Stimulated activated CD4-positive, alpha-beta T cell treated with anti-CD3 and anti-CD28 coated beads, Interleukin-1b, Interleukin-23, amount 100 ng/mL, for 24 hours (primary cell): ENCODE measurements around the gene INHBB.
A peak's percentile ranks its signal among the peaks of the same experiment; 100 is the strongest.

Experiments
- DNase-seq, 4 experiments: peaks; one replicate each; pipeline ENCODE4 v3.0.0-alpha.2; 2020; ENCODE audit warnings: low read depth in 4 of 4, low spot score in 1 of 4

Gene INHBB

GRCh38 chr2:120341977-120342376, 4.0 kb upstream of the INHBB start:
- no peak for DNase-seq

DNA sequence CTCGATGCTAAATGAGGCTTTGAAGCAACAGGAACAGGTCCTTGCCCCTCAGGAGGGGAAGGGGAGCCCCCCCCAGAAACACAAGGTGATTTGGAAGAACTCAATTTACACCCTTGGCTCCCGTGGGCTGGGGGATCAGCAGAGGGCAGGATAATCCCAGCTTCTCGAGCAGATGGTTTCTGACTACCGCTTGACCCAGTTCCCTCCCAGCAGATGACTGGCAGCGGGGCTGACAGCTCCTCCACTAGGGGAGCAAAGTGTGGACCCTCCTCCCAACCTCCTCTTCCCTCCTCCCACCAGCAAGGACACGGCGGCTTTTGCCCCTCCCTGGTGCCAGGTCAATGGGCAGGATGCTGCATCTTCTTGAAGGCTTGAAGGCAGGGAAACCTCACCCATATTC, 3.5 kb upstream of the INHBB start:
- DNase-seq, result no peak

GRCh38 chr2:120343100-120343432, 2.9 kb upstream of the INHBB start:
- DNase-seq, result no peak

GRCh38 chr2:120343433-120344105, 2.4 kb upstream of the INHBB start:
- DNase-seq, result peak; percentile 20 to 54 (median 40)

DNA sequence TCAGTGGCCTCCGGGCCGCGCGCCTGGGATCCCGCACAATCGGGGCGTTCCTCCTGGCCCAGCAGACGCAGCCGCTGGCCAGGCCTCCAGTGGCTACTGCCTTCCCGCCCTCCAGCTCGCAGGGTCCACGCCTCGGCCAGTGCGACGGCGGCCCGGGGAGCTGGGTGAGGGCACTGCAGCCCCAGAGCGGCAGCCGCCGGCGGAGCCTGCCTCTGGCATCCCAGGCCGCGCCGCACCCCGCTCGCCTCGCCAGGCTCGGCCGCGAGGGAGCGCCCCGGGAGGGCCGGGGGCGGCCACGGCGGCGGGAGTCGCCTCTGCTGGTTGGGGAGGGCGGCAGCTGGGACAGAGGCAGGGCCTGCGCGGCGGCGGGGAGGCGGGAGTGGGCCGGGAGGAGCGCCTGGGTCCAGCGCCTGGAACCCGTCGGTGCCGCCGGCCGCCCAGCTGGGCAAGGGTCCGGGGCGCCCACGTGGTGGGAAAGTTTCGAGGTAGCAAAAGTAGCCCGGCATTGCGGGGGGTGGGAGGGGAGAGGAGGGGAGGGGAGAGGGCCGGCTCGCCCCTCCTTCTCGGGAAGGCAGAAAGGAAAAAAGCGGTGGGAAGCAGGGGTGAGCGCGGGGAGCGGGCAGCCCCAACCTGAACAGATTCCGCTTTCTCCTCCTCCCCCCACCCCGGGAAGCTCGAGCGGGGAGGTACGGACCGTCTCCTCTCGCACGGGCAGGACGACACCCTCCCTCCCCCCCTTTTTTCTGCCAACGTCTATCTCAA, 1.5 kb upstream of the INHBB start:
- no peak for DNase-seq

- no peak for DNase-seq
These were observed 857 bp upstream of the INHBB start for GRCh38 chr2:120344976-120345581.

GRCh38 chr2:120345608-120346007, 328 bp upstream of the INHBB start:
- no peak for DNase-seq

- DNase-seq, result no peak
These were observed 877 bp downstream of the INHBB start for GRCh38 chr2:120346667-120347358.

- DNase-seq, result no peak
These were observed 1.6 kb downstream of the INHBB start for GRCh38 chr2:120347396-120348060.

- no peak for DNase-seq
These were observed 2.3 kb downstream of the INHBB start for GRCh38 chr2:120348134-120348736.

GRCh38 chr2:120348737-120349439, 3.0 kb downstream of the INHBB start:
- DNase-seq, result no peak

DNA sequence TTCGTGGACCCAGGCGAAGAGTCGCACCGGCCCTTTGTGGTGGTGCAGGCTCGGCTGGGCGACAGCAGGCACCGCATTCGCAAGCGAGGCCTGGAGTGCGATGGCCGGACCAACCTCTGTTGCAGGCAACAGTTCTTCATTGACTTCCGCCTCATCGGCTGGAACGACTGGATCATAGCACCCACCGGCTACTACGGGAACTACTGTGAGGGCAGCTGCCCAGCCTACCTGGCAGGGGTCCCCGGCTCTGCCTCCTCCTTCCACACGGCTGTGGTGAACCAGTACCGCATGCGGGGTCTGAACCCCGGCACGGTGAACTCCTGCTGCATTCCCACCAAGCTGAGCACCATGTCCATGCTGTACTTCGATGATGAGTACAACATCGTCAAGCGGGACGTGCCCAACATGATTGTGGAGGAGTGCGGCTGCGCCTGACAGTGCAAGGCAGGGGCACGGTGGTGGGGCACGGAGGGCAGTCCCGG, 3.5 kb downstream of the INHBB start:
- DNase-seq, result no peak

DNA sequence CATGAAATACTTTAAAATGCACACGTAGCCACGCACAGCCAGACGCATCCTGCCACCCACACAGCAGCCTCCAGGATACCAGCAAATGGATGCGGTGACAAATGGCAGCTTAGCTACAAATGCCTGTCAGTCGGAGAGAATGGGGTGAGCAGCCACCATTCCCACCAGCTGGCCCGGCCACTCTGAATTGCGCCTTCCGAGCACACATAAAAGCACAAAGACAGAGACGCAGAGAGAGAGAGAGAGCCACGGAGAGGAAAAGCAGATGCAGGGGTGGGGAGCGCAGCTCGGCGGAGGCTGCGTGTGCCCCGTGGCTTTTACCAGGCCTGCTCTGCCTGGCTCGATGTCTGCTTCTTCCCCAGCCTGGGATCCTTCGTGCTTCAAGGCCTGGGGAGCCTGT, 4.1 kb downstream of the INHBB start:
- no peak for DNase-seq

DNA sequence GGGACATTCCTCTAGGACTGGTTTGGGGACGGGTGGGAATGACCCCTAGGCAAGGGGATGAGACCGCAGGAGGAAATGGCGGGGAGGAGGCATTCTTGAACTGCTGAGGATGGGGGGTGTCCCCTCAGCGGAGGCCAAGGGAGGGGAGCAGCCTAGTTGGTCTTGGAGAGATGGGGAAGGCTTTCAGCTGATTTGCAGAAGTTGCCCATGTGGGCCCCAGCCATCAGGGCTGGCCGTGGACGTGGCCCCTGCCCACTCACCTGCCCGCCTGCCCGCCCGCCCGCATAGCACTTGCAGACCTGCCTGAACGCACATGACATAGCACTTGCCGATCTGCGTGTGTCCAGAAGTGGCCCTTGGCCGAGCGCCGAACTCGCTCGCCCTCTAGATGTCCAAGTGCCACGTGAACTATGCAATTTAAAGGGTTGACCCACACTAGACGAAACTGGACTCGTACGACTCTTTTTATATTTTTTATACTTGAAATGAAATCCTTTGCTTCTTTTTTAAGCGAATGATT, 4.9 kb downstream of the INHBB start:
- no peak for DNase-seq

- no peak for DNase-seq
These were observed 7.0 kb downstream of the INHBB start for GRCh38 chr2:120352696-120353590.

DNA sequence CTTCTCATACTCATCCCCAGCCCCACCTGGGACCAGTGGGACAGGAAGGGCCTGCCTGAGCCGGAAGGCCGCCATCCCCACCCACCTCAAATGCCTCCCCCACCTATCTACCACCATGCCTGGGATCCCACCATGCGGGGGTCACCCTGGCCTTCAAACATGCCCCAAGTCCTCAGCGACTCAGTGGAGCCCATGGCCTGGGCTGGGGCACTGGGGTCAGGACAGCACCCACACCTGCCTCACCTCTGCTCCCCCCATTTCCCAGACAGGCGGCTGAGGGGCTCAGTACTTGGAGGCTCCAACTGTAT, 7.6 kb downstream of the INHBB start:
- DNase-seq, result no peak

- DNase-seq, result no peak
These were observed 8.0 kb downstream of the INHBB start for GRCh38 chr2:120353931-120354330.

DNA sequence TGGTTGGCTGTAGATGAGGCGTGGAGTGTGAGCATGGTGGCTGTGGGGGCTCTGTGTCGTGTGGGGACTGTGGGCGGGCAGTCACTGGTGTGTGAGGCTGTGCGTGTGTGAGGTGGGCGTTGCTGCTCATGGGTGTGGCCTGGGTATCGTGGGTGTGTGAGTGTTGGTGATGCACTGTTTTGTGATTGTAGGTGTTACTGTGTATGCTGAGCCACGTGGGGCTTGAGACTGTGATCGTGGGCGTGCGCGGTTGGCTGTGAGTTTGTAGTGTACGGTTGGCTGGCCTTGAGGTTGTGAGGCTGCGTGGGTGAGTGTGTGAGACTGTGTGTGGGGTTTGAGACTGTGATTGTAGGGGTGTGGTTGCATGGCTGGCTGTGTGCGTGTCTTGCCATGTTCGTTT, 8.5 kb downstream of the INHBB start:
- DNase-seq, result no peak
